H1 (cell line): Measurements from ENCODE around the gene URAD. TPM values are rescaled to one million over a fixed set of nuclear protein-coding genes. Genes with fewer than 3 reads are reported as not detected.

ENCODE experiments used
- CHD2 ChIP-seq: IDR thresholded peaks from 2 replicates; pipeline ENCODE4 v1.6.1; 2012; ENCODE audit warnings: low read length, improper control_type of control experiment
- POU5F1 ChIP-seq: IDR thresholded peaks from 2 replicates; pipeline ENCODE4 v1.6.1; 2011; ENCODE audit warnings: low read depth, mild to moderate bottlenecking, low read length, moderate library complexity
- RNF2 ChIP-seq: fragments of 200-900, 300-1000 bp; sonication (generic); IDR thresholded peaks from 2 replicates; pipeline ENCODE4 v1.7.1; 2016; ENCODE audit warnings: borderline replicate concordance, low read depth, mild to moderate bottlenecking, antibody characterized with exemption, low read length; ENCODE audit not compliant: poor library complexity, severe bottlenecking; ENCODE audit errors: missing control alignments
- SAP30 ChIP-seq: fragments of 300-600 bp; sonication (generic); IDR thresholded peaks from 2 replicates; pipeline ENCODE4 v1.7.1; 2012; ENCODE audit warnings: low read length, moderate library complexity, mild to moderate bottlenecking, inconsistent platforms; ENCODE audit not compliant: insufficient read depth, insufficient replicate concordance
- ZNF274 ChIP-seq: IDR thresholded peaks from 2 replicates; pipeline ENCODE4 v1.7.0; 2012; ENCODE audit warnings: low read length, borderline replicate concordance; ENCODE audit errors: extremely low read depth
- polyA plus RNA-seq, 7 experiments: library from polyadenylated mRNA; depleted of rRNA in 3 of 7; stranded (reverse) in 5 of 7; unstranded in 2 of 7; fragments of >200 nt in 5 of 7; fragments of 200-250 nt in 2 of 7; gene quantifications; 1 replicate in 5 of 7; 2 replicates in 1 of 7; 4 replicates in 1 of 7; pipeline versions ENCODE4 v1.2.1 to v1.2.3, GENCODE V29; 2011 to 2013; ENCODE audit warnings: missing spikeins in 2 of 7, mixed read lengths in 2 of 7
- total RNA-seq: library from RNA; stranded (reverse); fragmentation: NEBNext Ultra II Directional; extraction: Animal tissue kit (Norgen Biotek cat#: 25700); gene quantifications from 2 replicates; pipeline ENCODE4 v1.2.1, GENCODE V29; 2021

The URAD gene
- total and polyA plus RNA-seq, 2 of the 8 experiments (the other 6 are each of a cell fraction or from before 2014, with no cell fraction given), result not detected

DNA sequence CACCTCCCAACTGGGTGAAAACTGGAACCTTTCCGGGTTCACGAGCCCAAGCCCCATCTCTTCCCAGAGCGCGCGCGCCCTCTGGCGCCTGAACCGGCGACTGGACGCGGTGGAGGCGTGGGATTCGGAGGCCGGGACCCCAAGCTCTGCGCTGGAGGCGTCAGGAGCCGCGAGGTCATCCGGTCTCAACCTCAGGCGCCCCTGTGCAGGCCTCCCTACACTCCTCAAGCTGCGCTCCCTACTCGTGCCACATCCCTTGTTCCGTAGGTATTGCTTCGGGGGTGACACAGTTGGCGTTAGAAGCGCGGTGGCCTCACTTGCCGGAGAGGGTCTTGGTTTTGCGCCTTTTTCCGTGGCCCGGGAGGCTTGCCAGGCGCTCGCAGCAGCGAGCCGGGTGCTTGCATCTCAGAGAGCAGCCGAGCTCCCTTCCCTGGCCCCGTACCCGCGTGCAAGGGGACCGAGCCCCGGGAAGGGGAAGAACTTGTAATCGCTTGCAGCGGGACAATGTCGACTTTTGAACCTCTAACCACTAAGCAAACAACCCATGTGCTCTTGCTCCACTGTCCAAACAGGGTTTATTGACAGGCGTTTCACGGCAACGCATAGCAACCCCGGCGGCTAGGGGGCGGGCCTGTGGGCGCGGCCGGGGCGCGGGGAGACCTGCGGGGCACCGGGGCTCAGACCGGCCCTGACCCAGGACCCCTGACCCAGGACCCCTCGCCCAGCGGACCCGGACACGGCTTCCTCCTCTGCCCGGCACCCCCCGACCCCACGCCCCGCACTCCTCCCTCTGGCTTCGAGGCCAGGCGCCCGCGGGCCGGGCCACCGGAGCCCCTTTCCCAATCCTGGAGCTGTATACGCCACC is 27.9 kb downstream of the URAD start (continued):
- TF ChIP-seq RNF2, result no peak
- TF ChIP-seq POU5F1, result no peak
- no peak for TF ChIP-seq ZNF274
- TF ChIP-seq CHD2, result no peak
- no peak for TF ChIP-seq SAP30
